HG03139 (cell line): ENCODE measurements around the gene FOXS1.
A peak's percentile ranks its signal among the peaks of the same experiment; 100 is the strongest.
"Not testable (repeated sequence)": the region's sequence is repeated elsewhere in the genome, so short reads cannot be mapped to it uniquely, and the experiment has no call there.

Experiments used
- ATAC-seq: cut with Tn5 transposase; IDR thresholded peaks from one replicate; pipeline ENCODE4 v1.9.1; 2021; ENCODE audit not compliant: unreplicated experiment

Gene FOXS1

GRCh38 chr20:31840906-31841816 lies 4.2 kb downstream of the FOXS1 start:
- ATAC-seq: no peak

GRCh38 chr20:31839782-31840487 lies 5.5 kb downstream of the FOXS1 start:
- no peak for ATAC-seq

- ATAC-seq: no peak
These were observed 6.6 kb downstream of the FOXS1 start for GRCh38 chr20:31838646-31839292.

DNA sequence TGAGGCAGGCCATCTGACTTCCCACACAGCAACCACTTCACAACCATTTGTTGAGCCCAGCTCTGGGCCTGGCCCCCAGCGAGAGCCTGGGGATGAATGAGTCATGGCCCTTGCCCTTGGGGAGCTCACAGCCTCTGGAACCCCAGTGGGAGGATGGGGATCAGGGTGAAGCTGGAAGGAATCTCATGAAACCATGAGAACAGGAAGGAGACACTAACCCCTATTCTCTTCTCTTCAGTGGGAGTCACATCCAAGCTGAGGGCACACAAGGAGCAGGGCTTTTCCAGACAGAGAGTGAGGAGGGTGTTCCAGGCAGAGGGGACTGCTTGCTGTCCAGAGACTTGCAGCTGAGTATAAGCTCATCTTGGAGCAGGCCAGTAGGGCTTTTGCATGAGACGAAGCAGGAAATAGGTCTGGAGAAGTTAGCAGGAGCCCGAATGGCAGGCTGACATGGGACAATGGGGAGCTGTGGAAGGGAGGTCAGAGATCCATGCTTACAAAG lies 7.5 kb downstream of the FOXS1 start:
- no peak for ATAC-seq

DNA sequence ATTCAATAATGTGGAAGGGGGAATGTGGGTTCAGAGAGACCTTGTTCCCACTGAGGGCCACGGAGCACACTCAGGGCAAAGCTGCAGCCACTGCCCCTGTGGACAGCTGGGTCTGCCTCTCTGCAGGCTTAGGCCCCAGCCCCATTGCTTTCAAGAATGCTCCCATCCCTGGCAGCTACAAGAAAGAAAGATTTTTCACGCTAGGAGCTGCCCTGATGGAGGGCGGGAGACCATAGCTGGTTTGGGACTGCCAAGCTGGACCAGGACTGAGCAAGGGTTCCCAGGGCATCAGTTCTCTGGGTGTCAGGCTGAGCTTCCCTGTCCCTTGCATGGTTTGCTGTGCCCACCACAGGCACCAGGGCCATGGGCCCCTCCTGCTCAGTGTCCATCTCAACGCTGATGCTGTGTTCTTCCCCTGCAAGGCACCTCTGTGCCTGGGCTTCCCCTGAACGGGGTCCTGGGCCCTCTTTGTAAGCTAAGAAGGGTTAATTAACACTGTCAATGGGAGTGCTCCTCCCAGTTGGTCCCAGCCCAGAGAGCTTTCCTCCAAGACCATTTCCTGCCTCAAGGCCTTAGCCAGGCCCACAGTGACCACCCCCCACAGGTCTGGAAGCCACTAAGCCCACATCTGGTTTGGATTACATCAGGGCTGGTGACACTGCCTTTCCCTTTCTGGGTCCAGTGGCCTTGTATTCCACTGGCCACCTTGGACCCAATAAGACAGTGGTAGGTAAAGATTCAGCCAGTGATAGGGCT lies 8.4 kb downstream of the FOXS1 start:
- no peak for ATAC-seq

GRCh38 chr20:31835977-31836852 lies 9.2 kb downstream of the FOXS1 start:
- ATAC-seq: peak; percentile 53

- ATAC-seq: no peak
These were observed 9.8 kb downstream of the FOXS1 start for GRCh38 chr20:31835554-31835953.

- no peak for ATAC-seq
These were observed 11.4 kb downstream of the FOXS1 start for GRCh38 chr20:31833931-31834521.

- no peak for ATAC-seq
These were observed 12.1 kb downstream of the FOXS1 start for GRCh38 chr20:31833130-31833930.

GRCh38 chr20:31831771-31832306 lies 13.6 kb downstream of the FOXS1 start:
- no peak for ATAC-seq

GRCh38 chr20:31831211-31831610 lies 14.2 kb downstream of the FOXS1 start:
- ATAC-seq: no peak

DNA sequence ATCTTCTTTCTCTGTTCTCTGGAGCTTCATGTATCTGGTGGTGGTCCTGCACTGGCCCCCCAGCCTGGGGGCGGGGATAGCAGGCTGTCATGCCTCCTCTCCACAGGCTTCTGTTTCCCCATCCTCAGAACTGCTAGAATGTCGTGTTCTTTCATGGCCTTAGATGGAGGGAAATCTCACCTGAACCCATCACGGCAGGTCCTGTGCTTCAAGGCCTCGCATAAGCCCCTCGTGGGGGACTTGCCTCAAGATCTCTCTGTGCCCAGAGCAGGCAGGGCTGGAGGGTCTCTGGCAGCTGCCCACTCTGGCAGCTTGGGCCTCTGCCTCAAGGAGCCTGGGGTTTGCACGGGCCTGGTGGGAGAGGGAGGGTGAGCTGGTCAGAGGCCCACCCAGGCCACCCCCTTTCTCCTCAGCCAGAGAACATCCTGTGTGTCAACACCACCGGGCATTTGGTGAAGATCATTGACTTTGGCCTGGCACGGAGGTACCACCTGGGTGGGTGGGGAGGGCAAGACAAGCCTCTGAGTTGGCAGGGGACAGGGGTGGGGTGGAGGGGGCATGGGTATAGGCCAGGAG lies 14.9 kb downstream of the FOXS1 start:
- no peak for ATAC-seq

DNA sequence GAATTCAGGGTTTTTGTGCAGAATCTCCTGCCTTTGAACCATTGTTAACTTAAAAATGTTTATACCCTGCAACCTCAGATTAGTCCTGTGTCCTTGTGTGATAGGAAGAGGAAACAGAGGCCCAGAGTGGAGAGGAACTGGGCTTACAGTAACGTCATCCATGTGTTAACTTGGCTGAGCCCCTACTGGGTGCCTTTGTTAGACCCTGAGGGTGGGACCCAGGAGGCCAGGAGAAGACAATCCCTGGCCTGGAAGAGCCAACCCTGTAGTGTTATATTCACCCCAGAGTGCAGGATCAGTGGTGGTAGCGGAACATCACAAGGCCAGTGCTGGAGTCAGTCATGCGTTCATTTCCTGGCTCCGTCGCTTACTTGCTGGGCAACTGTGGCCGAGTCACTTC lies 15.7 kb downstream of the FOXS1 start:
- ATAC-seq: no peak

DNA sequence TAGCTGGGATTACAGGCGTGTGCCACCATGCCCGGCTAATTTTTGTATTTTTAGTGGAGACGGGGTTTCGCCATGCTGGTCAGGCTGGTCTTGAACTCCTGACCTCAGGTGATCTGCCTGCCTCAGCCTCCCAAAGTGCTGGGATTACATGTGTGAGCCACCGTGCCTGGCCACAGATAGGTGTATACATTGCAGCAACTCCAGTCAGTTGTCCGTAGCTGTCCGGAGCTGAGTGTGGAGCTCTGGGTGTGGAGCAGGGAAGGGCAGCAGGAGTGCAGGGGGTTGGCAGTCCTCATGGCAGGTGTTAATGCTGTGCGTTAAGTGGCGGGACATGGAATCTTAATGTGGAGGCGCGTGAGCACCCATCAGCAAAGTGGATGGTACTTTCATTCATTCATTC lies 17.4 kb downstream of the FOXS1 start:
- not testable (repeated sequence) for ATAC-seq

- ATAC-seq: no peak
These were observed 18.3 kb downstream of the FOXS1 start for GRCh38 chr20:31827059-31827458.

DNA sequence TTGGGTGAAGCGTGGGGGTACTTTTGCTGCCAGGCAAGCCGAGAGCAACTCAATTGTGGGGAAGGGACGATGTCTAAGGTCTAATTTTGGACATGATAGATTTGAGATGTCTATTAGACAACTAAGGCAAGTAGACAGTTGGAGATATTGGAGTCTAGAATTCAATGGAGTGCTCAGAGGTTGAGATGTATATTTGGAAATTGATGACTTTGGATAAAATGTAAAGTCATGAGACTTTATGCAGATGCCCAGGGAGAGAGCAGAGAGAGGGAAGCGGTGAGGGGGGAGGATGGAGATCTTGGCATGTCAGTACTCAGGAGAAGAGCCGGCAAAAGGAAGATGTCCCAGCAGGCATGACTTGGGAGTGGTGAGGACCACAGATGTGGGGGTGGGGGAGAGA lies 19.3 kb downstream of the FOXS1 start:
- ATAC-seq: no peak

DNA sequence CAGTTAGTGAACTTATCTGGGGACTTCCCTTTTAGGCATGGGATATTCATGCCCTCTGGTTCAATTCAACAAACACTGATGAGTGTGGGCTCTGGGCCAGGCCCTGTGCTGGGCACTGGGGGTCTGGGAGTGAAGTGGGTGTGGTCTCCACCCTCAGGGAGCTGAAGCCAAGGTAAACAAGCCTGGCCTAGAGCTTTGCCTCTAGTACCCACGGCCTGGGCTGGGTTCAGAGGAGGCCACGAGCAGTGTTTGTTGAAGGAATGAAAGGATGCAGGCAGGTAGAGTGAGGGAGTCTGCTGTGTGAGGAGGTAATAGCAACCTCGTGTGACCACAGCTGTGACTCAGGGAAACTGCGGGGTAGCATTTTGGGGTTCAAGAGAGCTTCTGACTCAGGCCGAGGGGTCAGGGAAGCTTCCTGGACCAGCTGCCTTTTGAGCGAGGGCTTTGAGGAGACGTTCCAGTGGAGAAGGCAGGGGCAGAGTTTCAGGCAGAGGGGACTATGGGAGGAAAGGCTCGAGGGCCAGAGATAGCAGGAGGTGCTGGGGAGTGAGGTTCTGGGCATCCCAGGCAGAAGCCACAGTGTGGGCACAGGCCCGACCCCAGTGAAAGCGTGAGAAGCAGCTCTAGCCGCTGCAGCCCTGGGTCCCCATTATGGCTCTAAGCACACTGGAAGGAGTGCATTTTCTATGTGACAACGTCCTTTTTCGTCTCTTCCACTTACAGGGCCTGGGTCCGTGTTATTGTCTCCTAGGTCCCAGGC lies 20.7 kb downstream of the FOXS1 start:
- no peak for ATAC-seq
